GM20431 (cell line): ENCODE results near the gene ABCB9.
"Not testable (repeated sequence)": the region's sequence is repeated elsewhere in the genome, so short reads cannot be mapped to it uniquely, and the experiment has no call there.

Experiments used
- in situ Hi-C: fragments of 300-500 bp; cut with MseI, MboI; formaldehyde crosslinking; loops from one replicate; pipeline ENCODE4 v1.15.0; 2020; ENCODE audit warnings: low sequenced_read_pairs; ENCODE audit not compliant: unreplicated experiment

Gene ABCB9

GRCh38 chr12:122908915-122909314 lies 57.3 kb downstream of the ABCB9 start:
- in situ Hi-C loops, result no loop called here

- in situ Hi-C loops, result not testable (repeated sequence)
Observed at GRCh38 chr12:122905258-122905657, 61.0 kb downstream of the ABCB9 start.

GRCh38 chr12:122903693-122904034 lies 62.6 kb downstream of the ABCB9 start:
- in situ Hi-C loops, result no loop called here

- in situ Hi-C loops, result no loop called here
Observed at GRCh38 chr12:122902854-122903692, 63.2 kb downstream of the ABCB9 start.

- in situ Hi-C loops, result no loop called here
Observed at GRCh38 chr12:122899887-122900286, 66.4 kb downstream of the ABCB9 start.

GRCh38 chr12:122896662-122897061 lies 69.6 kb downstream of the ABCB9 start:
- in situ Hi-C loops, result no loop called here

GRCh38 chr12:122895704-122896636 lies 70.3 kb downstream of the ABCB9 start, which contains the start of gene VPS37B:
VPS37B (minus strand) TSS chr12:122896124; CDS start chr12:122896062, 62 bp downstream.
- in situ Hi-C loops, result no loop called here

- in situ Hi-C loops, result no loop called here
Observed at GRCh38 chr12:122895320-122895703, 71.0 kb downstream of the ABCB9 start.

GRCh38 chr12:122894193-122895121 lies 71.8 kb downstream of the ABCB9 start:
- in situ Hi-C loops, result no loop called here

- in situ Hi-C loops, result no loop called here
Observed at GRCh38 chr12:122893208-122894153, 72.8 kb downstream of the ABCB9 start.

- in situ Hi-C loops, result not testable (repeated sequence)
Observed at GRCh38 chr12:122892724-122893123, 73.5 kb downstream of the ABCB9 start.

GRCh38 chr12:122891661-122892525 lies 74.4 kb downstream of the ABCB9 start:
- in situ Hi-C loops, result no loop called here

GRCh38 chr12:122889761-122890520 lies 76.3 kb downstream of the ABCB9 start:
- in situ Hi-C loops, result no loop called here

- in situ Hi-C loops, result no loop called here
Observed at GRCh38 chr12:122888232-122888752, 78.0 kb downstream of the ABCB9 start.

GRCh38 chr12:122887819-122888212 lies 78.4 kb downstream of the ABCB9 start:
- in situ Hi-C loops, result no loop called here

GRCh38 chr12:122886851-122887818 lies 79.1 kb downstream of the ABCB9 start:
- in situ Hi-C loops, result no loop called here
